Measurements from ENCODE around the gene INAVA. TPM values are rescaled to one million over a fixed set of nuclear protein-coding genes. Genes with fewer than 3 reads are reported as not detected.

Gene INAVA
- total and polyA plus RNA-seq, 4 donors = 0.19 to 3.1 (median 0.50) TPM

- H3K9me3 ChIP-seq (ENCODE audit: control insufficient read depth in 4 of 4, low read length in 3 of 4) = no peaks in the 10 kb centered on the region
- no peak for DNase-seq (ENCODE audit: low spot score)
- H3K27me3 ChIP-seq (ENCODE audit: control insufficient read depth in 4 of 4, insufficient read depth in 4 of 4, low read length in 3 of 4) = no peaks in the 10 kb centered on the region
- no peak overlapping the region for H3K27ac ChIP-seq (ENCODE audit: low read depth in 1 of 2, low read length in 2 of 2)
- no peaks in the 10 kb centered on the region for H3K4me1 ChIP-seq (ENCODE audit: control insufficient read depth in 4 of 4, insufficient read depth in 4 of 4, low read length in 3 of 4)
- WGBS = 73% methylated on average over 22 of the region's 22 CpGs
- H3K9ac ChIP-seq (ENCODE audit: low read depth in 1 of 2, low read length in 2 of 2) = no peak overlapping the region
- H3K4me3 ChIP-seq (ENCODE audit: low read depth in 1 of 3, low read length in 3 of 3) = no peak overlapping the region
- no peaks in the 10 kb centered on the region for H3K36me3 ChIP-seq (ENCODE audit: control insufficient read depth in 4 of 4, insufficient read depth in 3 of 4, low read depth in 1 of 4, low read length in 3 of 4)
- TF ChIP-seq REST (IDR thresholded peaks at IDR 0.05) (no peak), MAX (IDR thresholded peaks at IDR 0.05) (no peak), HNF4A (conservative IDR thresholded peaks at IDR 0.05) (no peak), HNF4G (IDR thresholded peaks at IDR 0.05) (no peak), ATF3 (IDR thresholded peaks at IDR 0.05) (no peak), TAF1 (conservative IDR thresholded peaks at IDR 0.05) (no peak), RAD21 (IDR thresholded peaks at IDR 0.05) (no peak), NR2F2 (IDR thresholded peaks at IDR 0.05) (no peak), RXRA (IDR thresholded peaks at IDR 0.05) (no peak), FOXA1 (IDR thresholded peaks at IDR 0.05) (no peak), FOXA2 (IDR thresholded peaks at IDR 0.05) (no peak), SP1 (IDR thresholded peaks at IDR 0.05) (no peak), JUND (IDR thresholded peaks at IDR 0.05) (no peak), YY1 (IDR thresholded peaks at IDR 0.05) (no peak)
Measured at GRCh38 chr1:200916152-200916551, 21.5 kb downstream of the INAVA start.

GRCh38 chr1:200916681-200917080, 22.0 kb downstream of the INAVA start:
- no peak for TF ChIP-seq REST (IDR thresholded peaks at IDR 0.05)
- TF ChIP-seq NR2F2 (IDR thresholded peaks at IDR 0.05) = no peak
- no peak for TF ChIP-seq CTCF (IDR thresholded peaks at IDR 0.05; ENCODE audit: low read depth, low read length, missing input control)
- TF ChIP-seq EGR1 (IDR thresholded peaks at IDR 0.05; ENCODE audit: low read depth in 2 of 2) = no peak
- TF ChIP-seq FOXA2 (IDR thresholded peaks at IDR 0.05) = no peak
- no peak for TF ChIP-seq HNF4G (IDR thresholded peaks at IDR 0.05)
- TF ChIP-seq YY1 (IDR thresholded peaks at IDR 0.05) = no peak
- no peak for TF ChIP-seq HNF4A (conservative IDR thresholded peaks at IDR 0.05)
- no peak for TF ChIP-seq RAD21 (IDR thresholded peaks at IDR 0.05)
- no peak for TF ChIP-seq SP1 (IDR thresholded peaks at IDR 0.05)
- no peak for TF ChIP-seq MAX (IDR thresholded peaks at IDR 0.05)
- no peak for TF ChIP-seq GABPA (IDR thresholded peaks at IDR 0.05 in 1 of 2, conservative IDR thresholded peaks at IDR 0.05 in 1 of 2)
- TF ChIP-seq TAF1 (conservative IDR thresholded peaks at IDR 0.05) = no peak
- TF ChIP-seq ZBTB33 (IDR thresholded peaks at IDR 0.05) = no peak
- TF ChIP-seq ATF3 (IDR thresholded peaks at IDR 0.05) = no peak
- no peak for TF ChIP-seq RXRA (IDR thresholded peaks at IDR 0.05)
- no peak for TF ChIP-seq FOXA1 (IDR thresholded peaks at IDR 0.05)
- H3K4me1 ChIP-seq (ENCODE audit: control insufficient read depth in 4 of 4, insufficient read depth in 4 of 4, low read length in 3 of 4) = no peaks in the 10 kb centered on the region
- no peak overlapping the region for H3K4me3 ChIP-seq (ENCODE audit: low read depth in 1 of 3, low read length in 3 of 3)
- H3K27ac ChIP-seq (ENCODE audit: low read depth in 1 of 2, low read length in 2 of 2) = no peak overlapping the region
- no peaks in the 10 kb centered on the region for H3K9me3 ChIP-seq (ENCODE audit: control insufficient read depth in 4 of 4, low read length in 3 of 4)
- WGBS = 89% methylated on average over 11 of the region's 11 CpGs
- DNase-seq (ENCODE audit: low spot score) = no peak
- no peak overlapping the region for H3K9ac ChIP-seq (ENCODE audit: low read depth in 1 of 2, low read length in 2 of 2)
- no peaks in the 10 kb centered on the region for H3K36me3 ChIP-seq (ENCODE audit: control insufficient read depth in 4 of 4, insufficient read depth in 3 of 4, low read depth in 1 of 4, low read length in 3 of 4)
- no peaks in the 10 kb centered on the region for H3K27me3 ChIP-seq (ENCODE audit: control insufficient read depth in 4 of 4, insufficient read depth in 4 of 4, low read length in 3 of 4)

All from liver (tissue), 9 donors.